Keratinocyte (primary cell): ENCODE results near the gene RASGRP3. TPM values are rescaled to one million over a fixed set of nuclear protein-coding genes. Genes with fewer than 3 reads are reported as not detected.

Source experiments
- DNase-seq: peaks from one replicate; pipeline ENCODE4 v3.0.0-alpha.2; 2011; ENCODE audit warnings: low read depth, missing footprints, low spot score
- FAIRE-seq: peaks from 2 replicates; lab custom pipeline; 2011; peaks lifted over from hg19 to GRCh38; lab: Jason Lieb, UNC
- H2AFZ ChIP-seq: 2 replicates; pipeline ENCODE4 v1.6.0; 2012; ENCODE audit warnings: low read length, control low read depth, inconsistent platforms; ENCODE audit not compliant: control insufficient read depth
- H3K27ac ChIP-seq: 2 replicates; pipeline ENCODE4 v1.5.1; 2011; ENCODE audit warnings: low read length; ENCODE audit not compliant: control insufficient read depth, insufficient read depth
- H3K27me3 ChIP-seq: 3 replicates; pipeline ENCODE4 v1.6.0; 2011; ENCODE audit warnings: low read length; ENCODE audit not compliant: control insufficient read depth, insufficient read depth; ENCODE audit errors: extremely low read depth
- H3K36me3 ChIP-seq, 2 experiments: 2 replicates in 1 of 2; 3 replicates in 1 of 2; pipeline ENCODE4 v1.5.1; 2011; ENCODE audit warnings: low read length in 2 of 2, mild to moderate bottlenecking in 1 of 2; ENCODE audit not compliant: control insufficient read depth in 2 of 2, insufficient read depth in 2 of 2; ENCODE audit errors: extremely low read depth in 1 of 2
- H3K4me1 ChIP-seq: 3 replicates; pipeline ENCODE4 v1.5.1; 2011; ENCODE audit warnings: low read length; ENCODE audit not compliant: control insufficient read depth, insufficient read depth; ENCODE audit errors: extremely low read depth
- H3K4me2 ChIP-seq: 3 replicates; pipeline ENCODE4 v1.6.0; 2011; ENCODE audit warnings: low read depth, low read length; ENCODE audit not compliant: control insufficient read depth, insufficient read depth; ENCODE audit errors: extremely low read depth
- H3K4me3 ChIP-seq, 3 experiments: fragments of 200-600 bp in 1 of 3; sonication (generic) in 1 of 3; 2 replicates in 2 of 3; 3 replicates in 1 of 3; pipeline ENCODE4 v1.5.1; 2011 to 2016; ENCODE audit warnings: low read length in 3 of 3, mild to moderate bottlenecking in 3 of 3, control low read depth in 2 of 3, inconsistent platforms in 1 of 3, low read depth in 1 of 3, mixed read lengths in 1 of 3, mixed run types in 1 of 3, moderate library complexity in 1 of 3; ENCODE audit not compliant: control insufficient read depth in 2 of 3, insufficient read depth in 2 of 3; ENCODE audit errors: extremely low read depth in 1 of 3
- H3K79me2 ChIP-seq: 2 replicates; pipeline ENCODE4 v1.6.0; 2012; ENCODE audit warnings: low read length; ENCODE audit not compliant: control insufficient read depth, insufficient read depth
- H3K9ac ChIP-seq: 3 replicates; pipeline ENCODE4 v1.6.0; 2011; ENCODE audit warnings: low read length; ENCODE audit not compliant: control insufficient read depth, insufficient read depth; ENCODE audit errors: extremely low read depth
- H3K9me1 ChIP-seq: 3 replicates; pipeline ENCODE4 v1.6.0; 2011; ENCODE audit warnings: low read length; ENCODE audit not compliant: control insufficient read depth, insufficient read depth; ENCODE audit errors: extremely low read depth
- H3K9me3 ChIP-seq: 2 replicates; pipeline ENCODE4 v1.5.1; 2012; ENCODE audit warnings: low read depth, low read length; ENCODE audit not compliant: control insufficient read depth
- H4K20me1 ChIP-seq: 3 replicates; pipeline ENCODE4 v1.6.0; 2011; ENCODE audit warnings: low read length; ENCODE audit not compliant: control insufficient read depth, insufficient read depth; ENCODE audit errors: extremely low read depth
- EZH2 ChIP-seq: IDR thresholded peaks from one replicate; pipeline ENCODE4 v1.6.1; 2012; ENCODE audit warnings: inconsistent platforms, mild to moderate bottlenecking, low read length, moderate library complexity
- dilution Hi-C: fragments of 300-500 bp; cut with MboI; formaldehyde crosslinking; loops from one replicate; pipeline ENCODE4 v1.7.0; 2020; ENCODE audit warnings: low sequenced_read_pairs; ENCODE audit not compliant: extremely low pct_ligation_motif_present
- polyA plus RNA-seq, 5 experiments: library from polyadenylated mRNA; depleted of rRNA in 3 of 5; stranded (reverse) in 3 of 5; stranded (forward) in 1 of 5; unstranded in 1 of 5; fragments of >200 nt; gene quantifications; 1 replicate in 1 of 5; 2 replicates in 3 of 5; 3 replicates in 1 of 5; pipeline versions ENCODE4 v1.2.1 to v1.2.3, GENCODE V29; 2011 to 2012; ENCODE audit warnings: missing spikeins in 2 of 5, low read depth in 1 of 5, low replicate concordance in 1 of 5
- TF ChIP-seq, protein P1 (sequence below), 3 experiments: IDR thresholded peaks in 1 of 3; conservative IDR thresholded peaks in 1 of 3; optimal IDR thresholded peaks in 1 of 3; 2 replicates in 2 of 3; 3 replicates in 1 of 3; pipeline versions ENCODE3 to v1.5.1; 2011; ENCODE audit warnings: low read length in 3 of 3, mild to moderate bottlenecking in 3 of 3, moderate library complexity in 2 of 3, control low read depth in 1 of 3, inconsistent platforms in 1 of 3; ENCODE audit not compliant: insufficient read depth in 2 of 3; ENCODE audit errors: extremely low read depth in 1 of 3

Gene RASGRP3
- polyA plus RNA-seq, 1 donor (not counting 4 experiments of a cell fraction or from before 2014, with no cell fraction given), result 0.56 TPM

DNA sequence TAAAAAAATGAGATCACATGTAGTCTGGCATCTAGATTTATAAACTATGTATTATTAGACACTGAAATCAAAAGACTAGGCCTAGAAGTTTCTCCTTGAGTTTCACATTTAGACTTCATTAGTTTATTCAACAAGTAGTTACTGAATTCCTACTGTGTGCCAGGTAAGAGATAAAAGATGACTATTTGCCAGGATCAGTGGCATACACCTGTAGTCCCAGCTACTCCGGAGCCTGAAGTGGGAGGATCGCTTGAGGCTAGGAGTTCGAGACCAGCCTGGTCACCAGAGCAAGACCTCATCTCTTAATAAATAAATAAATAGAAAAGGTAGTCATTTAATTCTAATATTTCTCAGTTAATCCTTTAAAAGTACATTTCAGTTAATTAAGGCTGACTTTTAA is 120.6 kb downstream of the RASGRP3 start:
- H3K9ac ChIP-seq, result no peak overlapping the region

GRCh38 chr2:33598561-33599174 is 122.2 kb downstream of the RASGRP3 start:
- Histone ChIP-seq H3K27me3 (no peaks in the 10 kb centered on the region), H3K9ac (peak overlapping the region; percentile 90), H4K20me1 (no peaks in the 10 kb centered on the region), H2AFZ (peak overlapping the region; percentile 98), H3K4me2 (peak overlapping the region; percentile 84), H3K36me3 (peaks cover 0 to 4% of the 10 kb centered on the region in 2 experiments), H3K4me3 (peak overlapping the region; percentile 77 to 93 (median 86)), H3K4me1 (peaks cover 4% of the 10 kb centered on the region), H3K9me1 (no peaks in the 10 kb centered on the region), H3K9me3 (no peaks in the 10 kb centered on the region), H3K79me2 (peaks cover 47% of the 10 kb centered on the region), H3K27ac (peak overlapping the region; percentile 86)
- FAIRE-seq (no peak), DNase-seq (no peak)
- TF ChIP-seq, protein P1, sequence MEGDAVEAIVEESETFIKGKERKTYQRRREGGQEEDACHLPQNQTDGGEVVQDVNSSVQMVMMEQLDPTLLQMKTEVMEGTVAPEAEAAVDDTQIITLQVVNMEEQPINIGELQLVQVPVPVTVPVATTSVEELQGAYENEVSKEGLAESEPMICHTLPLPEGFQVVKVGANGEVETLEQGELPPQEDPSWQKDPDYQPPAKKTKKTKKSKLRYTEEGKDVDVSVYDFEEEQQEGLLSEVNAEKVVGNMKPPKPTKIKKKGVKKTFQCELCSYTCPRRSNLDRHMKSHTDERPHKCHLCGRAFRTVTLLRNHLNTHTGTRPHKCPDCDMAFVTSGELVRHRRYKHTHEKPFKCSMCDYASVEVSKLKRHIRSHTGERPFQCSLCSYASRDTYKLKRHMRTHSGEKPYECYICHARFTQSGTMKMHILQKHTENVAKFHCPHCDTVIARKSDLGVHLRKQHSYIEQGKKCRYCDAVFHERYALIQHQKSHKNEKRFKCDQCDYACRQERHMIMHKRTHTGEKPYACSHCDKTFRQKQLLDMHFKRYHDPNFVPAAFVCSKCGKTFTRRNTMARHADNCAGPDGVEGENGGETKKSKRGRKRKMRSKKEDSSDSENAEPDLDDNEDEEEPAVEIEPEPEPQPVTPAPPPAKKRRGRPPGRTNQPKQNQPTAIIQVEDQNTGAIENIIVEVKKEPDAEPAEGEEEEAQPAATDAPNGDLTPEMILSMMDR (optimal IDR thresholded peaks at IDR 0.05 in 1 of 3, IDR thresholded peaks at IDR 0.05 in 1 of 3, conservative IDR thresholded peaks at IDR 0.05 in 1 of 3; ENCODE audit: extremely low read depth in 1 of 3, insufficient read depth in 2 of 3, low read length in 3 of 3), result no peak
- no peak for TF ChIP-seq EZH2
- dilution Hi-C loops, result no loop called here

More for the DNA sequence above, 120.6 kb downstream of the RASGRP3 start:
- Histone ChIP-seq H3K4me2 (peak overlapping the region; percentile 84), H3K27ac (no peak overlapping the region), H3K27me3 (no peaks in the 10 kb centered on the region), H3K79me2 (peaks cover 53% of the 10 kb centered on the region), H3K9me3 (no peaks in the 10 kb centered on the region), H3K36me3 (peaks cover 2 to 10% of the 10 kb centered on the region in 2 experiments), H2AFZ (no peak overlapping the region), H3K9me1 (no peaks in the 10 kb centered on the region), H4K20me1 (no peaks in the 10 kb centered on the region), H3K4me1 (peaks cover 4% of the 10 kb centered on the region), H3K4me3 (no peak overlapping the region)
- FAIRE-seq (no peak), DNase-seq (no peak)
- dilution Hi-C loops, result no loop called here
- TF ChIP-seq EZH2, result no peak
- TF ChIP-seq, protein P1 (optimal IDR thresholded peaks at IDR 0.05 in 1 of 3, IDR thresholded peaks at IDR 0.05 in 1 of 3, conservative IDR thresholded peaks at IDR 0.05 in 1 of 3; ENCODE audit: extremely low read depth in 1 of 3, insufficient read depth in 2 of 3, low read length in 3 of 3), result no peak
